HG03095 (cell line): Measurements from ENCODE around the gene OR10H4.
"Not testable (repeated sequence)": the region's sequence is repeated elsewhere in the genome, so short reads cannot be mapped to it uniquely, and the experiment has no call there.

Experiments
- ATAC-seq: cut with Tn5 transposase; IDR thresholded peaks from one replicate; pipeline ENCODE4 v1.9.1; 2021; ENCODE audit warnings: moderate library complexity; ENCODE audit not compliant: unreplicated experiment

Gene OR10H4

DNA sequence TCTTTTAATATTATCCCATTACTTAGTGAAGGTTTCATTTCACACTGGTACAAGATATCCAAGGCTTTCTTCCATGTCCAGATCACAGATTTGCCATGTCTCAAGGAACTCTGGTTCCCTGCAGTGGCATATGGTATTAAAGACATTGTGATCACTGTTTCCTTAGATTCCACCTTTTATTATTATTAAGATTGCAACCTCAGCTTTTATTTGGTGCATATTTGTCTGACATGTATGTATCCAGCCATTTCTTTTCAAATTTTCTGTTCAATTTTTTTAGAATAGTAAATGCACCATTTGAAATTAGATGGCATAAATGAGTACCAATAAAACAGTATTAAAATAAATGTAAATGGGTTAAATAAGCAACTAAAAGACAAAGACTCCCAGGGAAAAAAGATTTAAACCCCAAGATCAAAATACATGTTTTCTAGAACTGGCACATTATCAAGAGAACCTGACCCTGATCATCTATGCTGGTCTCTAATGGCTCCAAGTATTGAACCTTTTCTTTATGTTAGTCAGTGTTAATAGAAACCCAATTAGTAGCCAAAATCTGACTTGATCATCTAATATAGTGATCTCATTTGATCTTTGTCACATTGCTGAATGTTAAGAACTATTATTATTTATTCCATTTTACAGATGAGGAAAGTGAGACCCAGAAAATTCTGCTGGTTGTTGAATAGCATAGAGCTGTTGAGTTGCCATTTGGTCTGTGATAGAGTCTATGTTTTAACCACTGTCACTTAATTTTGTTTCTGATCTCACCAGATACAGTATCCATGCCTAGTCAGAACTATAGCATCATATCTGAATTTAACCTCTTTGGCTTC, at the start of gene OR10H4:
Gene OR10H4, plus strand, starts transcription at position 786 of the 836 bp plus-strand sequence. Its CDS starts 0 bp downstream, at position 786.
- ATAC-seq, result no peak

DNA sequence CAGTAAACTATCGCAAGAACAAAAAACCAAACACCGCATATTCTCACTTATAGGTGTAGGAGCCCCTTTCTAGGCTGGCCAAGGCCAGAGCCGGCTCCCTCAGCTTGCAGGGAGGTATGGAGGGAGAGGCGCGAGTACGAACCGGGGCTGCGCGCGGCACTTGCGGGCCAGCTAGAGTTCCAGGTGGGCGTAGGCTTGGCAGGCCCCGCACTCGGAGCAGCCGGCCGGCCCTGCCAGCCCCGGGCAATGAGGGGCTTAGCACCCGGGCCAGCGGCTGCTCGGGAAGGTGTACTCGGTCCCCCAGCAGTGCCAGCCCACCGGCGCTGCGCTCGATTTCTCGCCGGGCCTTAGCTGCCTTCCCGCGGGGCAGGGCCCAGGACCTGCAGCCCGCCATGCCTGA, 49.2 kb upstream of the OR10H4 start:
- not testable (repeated sequence) for ATAC-seq

GRCh38 chr19:15900032-15900431, 48.8 kb upstream of the OR10H4 start:
- not testable (repeated sequence) for ATAC-seq

DNA sequence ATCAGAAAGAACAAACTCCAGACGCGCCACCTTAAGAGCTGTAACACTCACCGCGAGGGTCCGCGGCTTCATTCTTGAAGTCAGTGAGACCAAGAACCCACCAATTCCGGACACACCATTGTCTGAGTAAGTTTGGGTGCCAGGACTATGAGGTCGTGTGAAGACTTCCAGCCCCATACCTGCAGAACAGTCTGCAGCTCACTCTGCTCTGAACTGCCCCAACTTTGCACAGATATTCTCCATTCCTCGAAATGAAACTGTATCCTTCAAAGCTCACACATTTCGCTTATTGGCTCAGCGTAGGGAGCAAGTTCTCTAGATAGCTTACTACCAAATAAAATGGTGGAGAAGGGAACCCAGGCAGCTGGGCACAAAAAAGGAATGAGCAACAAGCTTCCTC, 48.3 kb upstream of the OR10H4 start:
- no peak for ATAC-seq

DNA sequence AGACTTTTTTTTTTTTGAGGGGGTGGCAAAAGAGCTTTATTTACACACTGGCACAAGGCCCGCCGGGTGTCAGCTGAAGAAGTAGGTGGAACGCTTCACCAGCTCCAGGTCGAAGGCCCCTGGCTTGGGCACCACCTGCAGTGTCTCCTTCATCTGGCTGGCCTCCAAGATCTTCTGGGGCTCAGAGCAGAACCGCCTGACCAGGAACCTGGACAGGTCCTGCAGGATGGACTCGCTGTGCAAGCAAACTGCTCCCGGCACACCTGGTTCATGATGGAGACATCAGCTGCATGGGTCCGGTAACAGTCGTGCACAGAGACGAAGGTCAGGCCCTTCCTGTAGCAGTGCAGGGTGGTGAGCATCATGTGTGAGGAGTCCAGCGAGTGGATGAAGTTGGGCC, 46.6 kb upstream of the OR10H4 start:
- ATAC-seq, result no peak

DNA sequence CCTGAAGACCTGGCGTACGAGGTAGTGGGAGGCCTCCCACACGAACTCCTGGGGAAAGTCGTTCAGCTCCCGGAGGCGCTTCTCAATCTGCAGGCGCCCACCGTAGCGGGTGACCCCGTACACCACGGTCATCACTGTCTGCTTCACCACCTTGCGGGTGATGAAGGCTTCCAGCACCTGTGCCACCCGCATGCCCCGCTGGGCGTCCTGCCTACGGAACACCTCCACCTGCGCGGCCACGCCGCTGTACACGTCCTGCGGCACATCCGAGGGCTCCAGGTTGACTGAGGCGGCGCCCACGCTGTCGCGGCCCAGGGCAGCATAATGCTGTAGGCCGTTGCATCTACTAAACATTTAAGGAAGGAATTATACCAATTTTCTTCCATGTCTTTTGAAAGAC, 45.9 kb upstream of the OR10H4 start:
- not testable (repeated sequence) for ATAC-seq

- ATAC-seq, result no peak
These were observed 43.8 kb upstream of the OR10H4 start for GRCh38 chr19:15905026-15905425.

DNA sequence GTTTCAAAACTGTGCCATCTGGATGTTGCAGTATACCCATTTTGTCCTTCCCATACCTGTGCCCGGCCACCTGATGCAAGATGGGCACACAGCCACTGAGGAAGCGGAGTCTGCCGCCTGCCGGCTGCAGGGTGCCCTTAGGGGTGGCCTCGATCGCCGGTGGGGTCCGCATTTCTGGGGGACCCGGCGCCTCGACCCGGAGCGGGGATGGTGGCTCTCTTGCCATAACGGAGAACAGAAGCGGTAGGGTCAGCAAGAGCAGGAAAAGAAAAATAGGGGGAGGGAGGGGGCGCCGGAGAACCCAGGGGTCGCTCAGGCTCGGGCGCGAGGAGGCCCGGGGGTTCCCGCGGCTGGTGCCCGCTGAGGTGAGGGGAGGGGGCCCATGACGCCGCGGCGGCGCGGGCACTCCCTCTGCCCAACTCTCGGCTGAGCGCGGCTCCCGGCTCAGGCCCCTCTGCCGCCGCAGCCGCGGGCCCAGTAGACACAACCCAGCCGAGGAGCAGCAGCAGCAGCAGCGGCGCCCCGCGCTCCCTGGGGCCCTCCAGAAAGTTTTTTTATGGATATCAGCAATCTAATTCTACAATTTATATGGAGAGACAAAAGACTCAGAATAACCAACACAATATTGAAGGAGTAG, 37.1 kb upstream of the OR10H4 start:
- ATAC-seq, result no peak

GRCh38 chr19:15913384-15913783, 35.4 kb upstream of the OR10H4 start:
- ATAC-seq, result no peak

DNA sequence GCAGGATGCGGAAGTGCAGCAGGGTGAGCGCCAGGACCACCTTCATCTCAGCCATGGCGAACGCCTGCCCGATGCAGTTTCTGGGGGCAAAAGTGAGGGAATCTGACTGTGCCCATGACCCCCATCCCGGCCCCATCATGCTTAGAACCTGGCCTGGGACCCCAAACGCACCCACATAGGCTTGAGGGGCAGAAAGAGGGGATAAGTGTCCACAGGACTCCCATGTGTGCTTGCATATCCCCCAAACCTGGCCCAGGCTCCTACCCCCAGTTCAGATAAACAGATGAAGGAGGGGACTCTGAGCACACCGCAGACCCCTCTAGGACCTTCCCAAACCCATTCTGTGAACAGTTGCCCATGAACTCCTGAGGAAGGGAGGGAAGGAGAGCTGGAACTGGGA, 35.0 kb upstream of the OR10H4 start:
- no peak for ATAC-seq

- ATAC-seq, result no peak
These were observed 33.7 kb upstream of the OR10H4 start for GRCh38 chr19:15915109-15915508.

DNA sequence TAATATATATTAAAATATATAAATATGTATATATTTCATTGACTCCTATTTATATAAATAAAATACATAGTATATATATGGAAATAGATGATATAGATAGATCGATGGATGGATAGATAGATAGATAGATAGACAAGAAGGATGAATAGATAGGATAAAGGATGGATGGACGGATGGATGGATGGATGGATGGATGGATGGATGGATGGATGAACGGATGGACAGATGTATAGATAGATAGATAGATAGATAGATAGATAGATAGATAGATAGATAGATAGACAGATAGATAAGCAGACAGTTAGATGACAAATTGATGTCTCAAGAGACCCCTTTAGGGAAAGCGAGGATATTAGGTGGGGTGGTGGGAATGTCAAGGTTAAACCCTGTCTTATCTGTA, 29.6 kb upstream of the OR10H4 start:
- no peak for ATAC-seq

DNA sequence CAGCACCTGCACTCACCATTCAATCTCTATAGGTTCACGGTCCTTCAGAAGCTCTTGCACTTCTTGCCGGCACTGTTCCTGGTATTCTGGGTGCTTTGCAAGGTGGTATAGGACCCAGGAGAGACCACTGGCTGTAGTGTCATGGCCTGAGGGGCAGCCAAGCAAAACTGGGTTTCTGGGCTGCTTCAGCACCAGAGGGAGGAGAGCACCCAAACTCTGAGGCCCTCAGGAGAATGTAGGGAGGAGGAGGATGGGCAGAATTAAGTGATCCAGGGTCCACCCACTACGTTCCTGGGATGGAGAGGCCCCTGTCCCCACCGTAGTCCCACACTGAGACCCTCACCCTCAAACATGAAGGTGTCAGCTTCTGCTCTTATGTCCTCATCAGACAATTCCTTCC, 26.8 kb upstream of the OR10H4 start:
- ATAC-seq, result no peak

GRCh38 chr19:15923702-15924101, 25.1 kb upstream of the OR10H4 start:
- ATAC-seq, result no peak

GRCh38 chr19:15926484-15926883, 22.3 kb upstream of the OR10H4 start:
- no peak for ATAC-seq

GRCh38 chr19:15928321-15928720, 20.5 kb upstream of the OR10H4 start:
- ATAC-seq, result no peak

- not testable (repeated sequence) for ATAC-seq
These were observed 15.0 kb upstream of the OR10H4 start for GRCh38 chr19:15933761-15934331.

- no peak for ATAC-seq
These were observed 14.3 kb upstream of the OR10H4 start, which contains the start of gene CYP4F11 for GRCh38 chr19:15934332-15935078. Gene CYP4F11 (minus strand): TSS chr19:15934529. CDS start chr19:15934408, 121 bp downstream.

DNA sequence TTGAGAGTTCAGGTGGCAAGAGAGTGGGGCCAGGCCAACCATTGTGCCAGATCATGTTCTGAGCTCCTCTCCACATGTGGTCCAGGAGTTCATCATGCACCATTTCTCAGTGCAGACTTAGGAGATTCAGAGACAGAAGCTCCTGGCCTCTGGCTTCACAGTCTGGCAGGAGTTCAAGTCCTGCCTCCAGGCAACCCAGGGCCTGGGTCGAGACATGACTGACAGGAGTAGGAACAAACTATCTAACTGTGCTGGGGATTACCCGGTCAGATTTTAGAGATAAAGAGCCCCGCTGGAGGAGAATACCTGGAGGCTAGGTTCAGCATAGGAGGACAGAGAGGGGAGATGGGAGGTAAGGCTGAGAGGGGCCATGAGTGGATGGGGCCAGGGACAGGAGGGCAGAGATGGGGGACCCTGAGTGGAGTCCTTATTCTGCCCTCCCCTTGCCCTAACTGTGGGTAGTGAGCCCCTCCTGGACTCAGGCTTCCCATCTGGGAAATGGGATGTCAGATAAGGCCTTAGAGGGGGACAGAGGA, 13.6 kb upstream of the OR10H4 start:
- no peak for ATAC-seq

- ATAC-seq, result no peak
These were observed 12.6 kb upstream of the OR10H4 start for GRCh38 chr19:15936173-15936572.

GRCh38 chr19:15936950-15937349, 11.9 kb upstream of the OR10H4 start:
- no peak for ATAC-seq
